HEK293 (cell line): ENCODE measurements around the gene VSTM2B.

Experiments
- CTCF ChIA-PET: fragments of 350-600 bp; formaldehyde crosslinking; extraction: SDS; loops from one replicate; lab custom pipeline; 2021; ENCODE audit warnings: antibody characterized with exemption; lab: Yijun Ruan, JAX
- POLR2A ChIA-PET: fragments of 300-600 bp; formaldehyde crosslinking; extraction: SDS; loops from one replicate; lab custom pipeline; 2020; ENCODE audit warnings: antibody characterized with exemption, inconsistent platforms; lab: Yijun Ruan, JAX
- H3K27ac ChIP-seq: fragments of 200-500 bp; sonication (Bioruptor generic); 2 replicates; pipeline ENCODE4 v1.5.1; 2014; ENCODE audit warnings: low read depth, low read length, control low read depth, inconsistent platforms; ENCODE audit errors: extremely low read depth
- H3K36me3 ChIP-seq, 2 experiments: fragments of 200-500 bp in 1 of 2; sonication (Bioruptor generic) in 1 of 2; 1 replicate in 1 of 2; 2 replicates in 1 of 2; pipeline ENCODE4 v1.5.1; 2014 to 2017; ENCODE audit warnings: inconsistent platforms in 2 of 2, low read length in 2 of 2; ENCODE audit not compliant: control insufficient read depth in 2 of 2, insufficient read depth in 1 of 2
- H3K4me1 ChIP-seq: fragments of 200-500 bp; sonication (Bioruptor generic); 2 replicates; pipeline ENCODE4 v1.5.1; 2014; ENCODE audit warnings: mild to moderate bottlenecking, low read length, inconsistent platforms; ENCODE audit not compliant: control insufficient read depth, insufficient read depth
- H3K4me3 ChIP-seq: 2 replicates; pipeline ENCODE4 v1.5.1; 2011; ENCODE audit warnings: low read depth, mild to moderate bottlenecking, control low read depth, low read length, moderate library complexity
- H3K9me3 ChIP-seq: fragments of 200-500 bp; sonication (Bioruptor generic); 2 replicates; pipeline ENCODE4 v1.5.1; 2014; ENCODE audit warnings: low read depth, low read length, inconsistent platforms; ENCODE audit not compliant: control insufficient read depth, insufficient read depth
- GLI2 ChIP-seq: fragments of 450-650 bp; formaldehyde crosslinking; IDR thresholded peaks from 2 replicates; pipeline ENCODE4; 2017; ENCODE audit warnings: missing biosample characterization, missing genetic modification characterization, low read depth, borderline replicate concordance
- HOXC10 ChIP-seq: sonication (generic); formaldehyde crosslinking; IDR thresholded peaks from 2 replicates; pipeline ENCODE4 v1.8.1; 2023; ENCODE audit warnings: mild to moderate bottlenecking, missing genetic modification reagents
- TCF7L2 ChIP-seq: IDR thresholded peaks from 2 replicates; pipeline ENCODE4 v1.6.1; 2011; ENCODE audit warnings: low read depth, mild to moderate bottlenecking, inconsistent platforms, low read length, moderate library complexity, borderline replicate concordance
- ZBTB1 ChIP-seq: fragments of 450-650 bp; formaldehyde crosslinking; IDR thresholded peaks from 2 replicates; pipeline ENCODE4 v1.5.1; 2016; ENCODE audit warnings: missing biosample characterization, missing genetic modification characterization
- ZNF157 ChIP-seq: fragments of 450-650 bp; formaldehyde crosslinking; IDR thresholded peaks from 2 replicates; pipeline ENCODE4 v1.5.1; 2016; ENCODE audit warnings: missing biosample characterization, missing genetic modification characterization
- ZNF266 ChIP-seq: fragments of 450-650 bp; formaldehyde crosslinking; IDR thresholded peaks from 2 replicates; pipeline ENCODE4 v1.5.1; 2016; ENCODE audit warnings: missing biosample characterization, missing genetic modification characterization, low read depth
- ZNF324 ChIP-seq: fragments of 450-650 bp; formaldehyde crosslinking; IDR thresholded peaks from 2 replicates; pipeline ENCODE4 v1.5.1; 2016; ENCODE audit warnings: missing biosample characterization, missing genetic modification characterization
- ZNF335 ChIP-seq: fragments of 450-650 bp; formaldehyde crosslinking; conservative IDR thresholded peaks from 2 replicates; pipeline ENCODE4 v1.5.1; 2016; ENCODE audit warnings: missing biosample characterization, missing genetic modification characterization
- ZNF366 ChIP-seq: fragments of 450-650 bp; formaldehyde crosslinking; conservative IDR thresholded peaks from 2 replicates; pipeline ENCODE4 v1.5.1; 2016; ENCODE audit warnings: missing biosample characterization, missing genetic modification characterization
- ZNF426 ChIP-seq: fragments of 450-650 bp; formaldehyde crosslinking; IDR thresholded peaks from 2 replicates; pipeline ENCODE4 v1.5.1; 2017; ENCODE audit warnings: missing biosample characterization, missing genetic modification characterization, mild to moderate bottlenecking, inconsistent platforms, moderate library complexity
- ZNF530 ChIP-seq: fragments of 450-650 bp; formaldehyde crosslinking; IDR thresholded peaks from 2 replicates; pipeline ENCODE4 v1.5.1; 2016; ENCODE audit warnings: low read depth, missing biosample characterization, missing genetic modification characterization
- ZNF558 ChIP-seq: fragments of 450-650 bp; formaldehyde crosslinking; IDR thresholded peaks from 2 replicates; pipeline ENCODE4 v1.5.1; 2016; ENCODE audit warnings: missing biosample characterization, missing genetic modification characterization
- ZNF585B ChIP-seq: fragments of 450-650 bp; formaldehyde crosslinking; IDR thresholded peaks from 2 replicates; pipeline ENCODE4 v1.5.1; 2016; ENCODE audit warnings: missing biosample characterization, missing genetic modification characterization
- ZNF596 ChIP-seq: fragments of 450-650 bp; IDR thresholded peaks from 2 replicates; pipeline ENCODE4 v1.5.0; 2018; ENCODE audit warnings: missing biosample characterization, mild to moderate bottlenecking, missing genetic modification characterization, moderate library complexity
- ZNF660 ChIP-seq: fragments of 450-650 bp; IDR thresholded peaks from 2 replicates; pipeline ENCODE4 v1.5.1; 2018; ENCODE audit warnings: missing biosample characterization, mild to moderate bottlenecking, missing genetic modification characterization
- ZNF664 ChIP-seq: fragments of 450-650 bp; formaldehyde crosslinking; IDR thresholded peaks from 2 replicates; pipeline ENCODE4 v1.5.1; 2016; ENCODE audit warnings: missing biosample characterization, missing genetic modification characterization
- ZNF707 ChIP-seq: fragments of 450-650 bp; formaldehyde crosslinking; IDR thresholded peaks from 2 replicates; pipeline ENCODE4 v1.5.1; 2016; ENCODE audit warnings: missing biosample characterization, missing genetic modification characterization
- ZNF747 ChIP-seq: fragments of 450-650 bp; formaldehyde crosslinking; IDR thresholded peaks from 2 replicates; pipeline ENCODE4 v1.5.1; 2016; ENCODE audit warnings: missing biosample characterization, missing genetic modification characterization
- ZNF791 ChIP-seq: fragments of 450-650 bp; formaldehyde crosslinking; IDR thresholded peaks from 2 replicates; pipeline ENCODE4 v1.5.1; 2016; ENCODE audit warnings: missing biosample characterization, missing genetic modification characterization
- ZNF837 ChIP-seq: fragments of 450-650 bp; formaldehyde crosslinking; IDR thresholded peaks from 2 replicates; pipeline ENCODE4 v1.5.1; 2016; ENCODE audit warnings: missing biosample characterization, missing genetic modification characterization
- TF ChIP-seq, protein P1 (sequence below): fragments of 450-650 bp; formaldehyde crosslinking; conservative IDR thresholded peaks from 2 replicates; pipeline ENCODE4 v1.5.1; 2016; ENCODE audit warnings: low read depth, missing biosample characterization, missing genetic modification characterization
- TF ChIP-seq, protein P2 (sequence below): fragments of 450-650 bp; formaldehyde crosslinking; optimal IDR thresholded peaks from 2 replicates; pipeline ENCODE3; 2016; ENCODE audit warnings: missing biosample characterization, mild to moderate bottlenecking, missing genetic modification characterization
- TF ChIP-seq, protein P3 (sequence below): fragments of 450-650 bp; formaldehyde crosslinking; IDR thresholded peaks from 2 replicates; pipeline ENCODE4 v1.5.1; 2016; ENCODE audit warnings: missing biosample characterization, missing genetic modification characterization
- TF ChIP-seq, protein P4 (sequence below): fragments of 450-650 bp; formaldehyde crosslinking; IDR thresholded peaks from 2 replicates; pipeline ENCODE4 v1.5.1; 2017; ENCODE audit warnings: missing biosample characterization, missing genetic modification characterization

Gene VSTM2B

DNA sequence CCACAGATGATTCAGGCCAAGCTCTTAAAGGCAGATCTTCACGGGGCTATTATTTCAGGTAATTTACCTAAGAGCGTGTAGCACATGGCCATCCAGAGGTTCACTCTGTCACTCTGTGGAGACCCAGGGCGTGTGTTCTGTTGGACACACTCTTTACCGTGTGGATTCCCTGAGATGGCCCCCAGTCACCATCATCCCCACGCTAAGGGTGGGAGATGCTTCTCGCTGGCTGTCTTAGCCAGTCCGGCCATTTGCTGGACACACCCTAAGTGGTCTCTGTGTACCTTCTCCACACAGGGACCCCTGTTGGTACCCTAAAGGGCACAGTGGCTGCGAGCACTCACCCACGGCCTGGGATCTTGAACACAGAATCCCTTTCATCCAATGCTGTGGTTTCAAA lies 86.3 kb downstream of the VSTM2B start (continued):
- TF ChIP-seq, protein P1, sequence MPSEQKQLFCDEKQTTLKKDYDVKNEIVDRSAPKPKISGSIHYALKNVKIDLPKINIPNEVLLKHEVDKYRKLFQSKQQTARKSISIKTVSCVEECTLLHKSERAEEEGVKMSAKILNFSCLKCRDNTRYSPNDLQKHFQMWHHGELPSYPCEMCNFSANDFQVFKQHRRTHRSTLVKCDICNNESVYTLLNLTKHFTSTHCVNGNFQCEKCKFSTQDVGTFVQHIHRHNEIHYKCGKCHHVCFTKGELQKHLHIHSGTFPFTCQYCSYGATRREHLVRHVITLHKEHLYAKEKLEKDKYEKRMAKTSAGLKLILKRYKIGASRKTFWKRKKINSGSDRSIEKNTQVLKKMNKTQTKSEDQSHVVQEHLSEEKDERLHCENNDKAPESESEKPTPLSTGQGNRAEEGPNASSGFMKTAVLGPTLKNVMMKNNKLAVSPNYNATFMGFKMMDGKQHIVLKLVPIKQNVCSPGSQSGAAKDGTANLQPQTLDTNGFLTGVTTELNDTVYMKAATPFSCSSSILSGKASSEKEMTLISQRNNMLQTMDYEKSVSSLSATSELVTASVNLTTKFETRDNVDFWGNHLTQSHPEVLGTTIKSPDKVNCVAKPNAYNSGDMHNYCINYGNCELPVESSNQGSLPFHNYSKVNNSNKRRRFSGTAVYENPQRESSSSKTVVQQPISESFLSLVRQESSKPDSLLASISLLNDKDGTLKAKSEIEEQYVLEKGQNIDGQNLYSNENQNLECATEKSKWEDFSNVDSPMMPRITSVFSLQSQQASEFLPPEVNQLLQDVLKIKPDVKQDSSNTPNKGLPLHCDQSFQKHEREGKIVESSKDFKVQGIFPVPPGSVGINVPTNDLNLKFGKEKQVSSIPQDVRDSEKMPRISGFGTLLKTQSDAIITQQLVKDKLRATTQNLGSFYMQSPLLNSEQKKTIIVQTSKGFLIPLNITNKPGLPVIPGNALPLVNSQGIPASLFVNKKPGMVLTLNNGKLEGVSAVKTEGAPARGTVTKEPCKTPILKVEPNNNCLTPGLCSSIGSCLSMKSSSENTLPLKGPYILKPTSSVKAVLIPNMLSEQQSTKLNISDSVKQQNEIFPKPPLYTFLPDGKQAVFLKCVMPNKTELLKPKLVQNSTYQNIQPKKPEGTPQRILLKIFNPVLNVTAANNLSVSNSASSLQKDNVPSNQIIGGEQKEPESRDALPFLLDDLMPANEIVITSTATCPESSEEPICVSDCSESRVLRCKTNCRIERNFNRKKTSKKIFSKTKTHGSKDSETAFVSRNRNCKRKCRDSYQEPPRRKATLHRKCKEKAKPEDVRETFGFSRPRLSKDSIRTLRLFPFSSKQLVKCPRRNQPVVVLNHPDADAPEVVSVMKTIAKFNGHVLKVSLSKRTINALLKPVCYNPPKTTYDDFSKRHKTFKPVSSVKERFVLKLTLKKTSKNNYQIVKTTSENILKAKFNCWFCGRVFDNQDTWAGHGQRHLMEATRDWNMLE: no peak
- TF ChIP-seq ZNF335 (tag by site-specific recombination) (no peak), ZNF530 (tag by site-specific recombination) (no peak), ZNF266 (tag by site-specific recombination) (no peak), ZNF426 (tag by site-specific recombination) (no peak), ZNF791 (tag by site-specific recombination) (no peak), ZNF707 (tag by site-specific recombination) (no peak), ZNF324 (tag by site-specific recombination) (no peak), ZNF558 (tag by site-specific recombination) (no peak), ZNF157 (tag by site-specific recombination) (no peak), ZNF585B (tag by site-specific recombination) (no peak)

DNA sequence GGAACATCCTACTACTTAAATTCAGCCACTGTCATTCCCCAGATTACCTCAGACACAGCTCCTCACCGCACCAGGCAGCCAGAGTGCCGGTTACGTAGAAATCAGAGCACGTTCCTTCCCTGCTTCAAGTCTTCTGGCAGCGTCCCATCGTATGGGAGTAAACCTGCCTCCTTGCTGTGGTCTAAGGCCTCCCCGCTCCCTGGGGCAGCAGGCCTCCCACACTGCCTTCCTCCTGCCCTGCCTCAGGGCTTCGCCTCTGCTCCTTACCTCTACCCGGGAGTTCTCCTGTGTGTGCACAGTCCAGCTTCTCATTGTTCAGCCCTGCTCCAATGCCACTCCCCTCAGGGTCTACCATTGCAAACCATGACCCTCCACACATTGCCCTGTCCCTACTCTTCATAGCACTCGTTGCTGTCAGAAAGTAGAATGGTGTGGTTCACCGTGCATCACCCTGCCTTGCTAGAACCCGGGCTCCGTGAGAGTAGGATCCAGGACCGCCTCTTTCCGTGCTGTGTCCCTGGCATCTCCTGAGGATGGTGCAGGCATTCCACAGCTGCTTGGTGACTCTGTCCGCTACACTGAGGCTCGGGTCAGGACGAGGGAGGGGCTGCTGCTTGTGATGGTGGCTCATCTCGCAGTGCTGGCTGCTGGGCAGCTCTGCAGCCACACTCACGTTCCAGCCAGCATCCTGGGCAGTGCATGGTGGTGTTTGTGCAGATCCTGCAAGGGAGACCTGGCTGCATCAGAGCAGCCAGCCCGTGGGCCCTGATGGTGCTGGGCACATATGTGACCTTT lies 87.2 kb downstream of the VSTM2B start:
- no peaks in the 10 kb centered on the region for H3K9me3 ChIP-seq
- no peaks in the 10 kb centered on the region for H3K4me1 ChIP-seq
- ChIA-PET POLR2A (interaction anchor here (0.6 to 1.0 kb wide), 3 partner anchors 9 to 101 kb away, joined by 3 read pairs; partner anchors contain the start of gene C19orf12), CTCF (interaction anchor here (2.9 to 8.4 kb wide), 5 partner anchors 10 to 101 kb away, joined by 8 to 299 read pairs (median 105); partner anchors contain the start of genes C19orf12 and PLEKHF1)
- H3K36me3 ChIP-seq: peaks cover 73 to 80% of the 10 kb centered on the region in 2 experiments
- no peak overlapping the region for H3K27ac ChIP-seq
- no peak overlapping the region for H3K4me3 ChIP-seq
- TF ChIP-seq ZNF660 (tag by site-specific recombination) (no peak), ZNF366 (tag by site-specific recombination) (no peak)
- TF ChIP-seq, protein P2, sequence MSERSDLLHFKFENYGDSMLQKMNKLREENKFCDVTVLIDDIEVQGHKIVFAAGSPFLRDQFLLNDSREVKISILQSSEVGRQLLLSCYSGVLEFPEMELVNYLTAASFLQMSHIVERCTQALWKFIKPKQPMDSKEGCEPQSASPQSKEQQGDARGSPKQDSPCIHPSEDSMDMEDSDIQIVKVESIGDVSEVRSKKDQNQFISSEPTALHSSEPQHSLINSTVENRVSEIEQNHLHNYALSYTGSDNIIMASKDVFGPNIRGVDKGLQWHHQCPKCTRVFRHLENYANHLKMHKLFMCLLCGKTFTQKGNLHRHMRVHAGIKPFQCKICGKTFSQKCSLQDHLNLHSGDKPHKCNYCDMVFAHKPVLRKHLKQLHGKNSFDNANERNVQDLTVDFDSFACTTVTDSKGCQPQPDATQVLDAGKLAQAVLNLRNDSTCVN: no peak
- TF ChIP-seq, protein P3, sequence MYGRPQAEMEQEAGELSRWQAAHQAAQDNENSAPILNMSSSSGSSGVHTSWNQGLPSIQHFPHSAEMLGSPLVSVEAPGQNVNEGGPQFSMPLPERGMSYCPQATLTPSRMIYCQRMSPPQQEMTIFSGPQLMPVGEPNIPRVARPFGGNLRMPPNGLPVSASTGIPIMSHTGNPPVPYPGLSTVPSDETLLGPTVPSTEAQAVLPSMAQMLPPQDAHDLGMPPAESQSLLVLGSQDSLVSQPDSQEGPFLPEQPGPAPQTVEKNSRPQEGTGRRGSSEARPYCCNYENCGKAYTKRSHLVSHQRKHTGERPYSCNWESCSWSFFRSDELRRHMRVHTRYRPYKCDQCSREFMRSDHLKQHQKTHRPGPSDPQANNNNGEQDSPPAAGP (tag by site-specific recombination): no peak
- TF ChIP-seq, all 188 proteins: peak for 0

DNA sequence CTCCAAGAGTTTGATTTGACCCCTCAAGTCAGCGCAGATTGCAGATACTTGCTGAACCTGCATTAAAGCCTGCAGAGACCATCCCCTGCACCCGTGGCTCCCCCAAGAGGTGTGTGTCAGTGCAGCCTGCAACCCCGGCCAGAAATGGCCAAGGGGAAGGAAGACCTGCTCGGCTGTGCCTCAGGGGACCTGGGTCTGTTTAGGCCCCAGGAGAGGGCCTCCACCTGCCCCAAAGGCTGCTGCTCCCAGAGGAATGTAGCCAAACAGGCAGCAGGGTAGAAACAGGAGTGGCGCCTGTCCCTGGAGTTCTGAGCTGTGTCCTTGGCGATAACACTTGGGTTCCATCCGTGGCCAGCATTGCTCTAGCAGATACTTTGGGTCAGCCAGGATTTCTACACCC lies 88.3 kb downstream of the VSTM2B start:
- H3K4me3 ChIP-seq: no peak overlapping the region
- H3K9me3 ChIP-seq: no peaks in the 10 kb centered on the region
- ChIA-PET CTCF (interaction anchor here (0.6 to 7.6 kb wide), 4 partner anchors 11 to 258 kb away, joined by 3 to 184 read pairs (median 4); no protein-coding TSS in a partner anchor), POLR2A (interaction anchor here (1.0 to 4.1 kb wide), 2 partner anchors 8 to 100 kb away, joined by 3 to 39 read pairs; partner anchors contain the start of genes C19orf12 and POP4)
- no peak overlapping the region for H3K27ac ChIP-seq
- peaks cover 68 to 73% of the 10 kb centered on the region in 2 experiments for H3K36me3 ChIP-seq
- no peak for TF ChIP-seq GLI2 (tag by site-specific recombination)
- no peak for TF ChIP-seq ZNF747 (tag by site-specific recombination)
- no peak for TF ChIP-seq TCF7L2
- no peak for TF ChIP-seq ZNF558 (tag by site-specific recombination)
- no peak for TF ChIP-seq ZNF664 (tag by site-specific recombination)
- no peak for TF ChIP-seq ZNF837
- TF ChIP-seq, protein P4, sequence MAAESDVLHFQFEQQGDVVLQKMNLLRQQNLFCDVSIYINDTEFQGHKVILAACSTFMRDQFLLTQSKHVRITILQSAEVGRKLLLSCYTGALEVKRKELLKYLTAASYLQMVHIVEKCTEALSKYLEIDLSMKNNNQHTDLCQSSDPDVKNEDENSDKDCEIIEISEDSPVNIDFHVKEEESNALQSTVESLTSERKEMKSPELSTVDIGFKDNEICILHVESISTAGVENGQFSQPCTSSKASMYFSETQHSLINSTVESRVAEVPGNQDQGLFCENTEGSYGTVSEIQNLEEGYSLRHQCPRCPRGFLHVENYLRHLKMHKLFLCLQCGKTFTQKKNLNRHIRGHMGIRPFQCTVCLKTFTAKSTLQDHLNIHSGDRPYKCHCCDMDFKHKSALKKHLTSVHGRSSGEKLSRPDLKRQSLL (tag by site-specific recombination): no peak
- TF ChIP-seq ZNF596 (tag by site-specific recombination): no peak
- no peak for TF ChIP-seq HOXC10 (CRISPR knock-in tag)
- no peak for TF ChIP-seq ZBTB1
- H3K4me1 ChIP-seq: no peaks in the 10 kb centered on the region
